H9 (cell line): Measurements from ENCODE around the gene MAD1L1. TPM values are rescaled to one million over a fixed set of nuclear protein-coding genes. Genes with fewer than 3 reads are reported as not detected.

Source experiments
- DNase-seq: peaks from one replicate; pipeline ENCODE4 v3.0.0-alpha.2; 2017
- H2AFZ ChIP-seq: one replicate; pipeline ENCODE4 v1.6.1; 2013; ENCODE audit warnings: mild to moderate bottlenecking, low read length, control low read depth, moderate library complexity
- H2AK5ac ChIP-seq: 2 replicates; pipeline ENCODE4 v1.6.1; 2013; ENCODE audit warnings: low read length, control low read depth, mixed read lengths; ENCODE audit not compliant: insufficient read length
- H2BK120ac ChIP-seq: one replicate; pipeline ENCODE4 v1.6.1; 2013; ENCODE audit warnings: low read depth, mild to moderate bottlenecking, low read length, control low read depth, inconsistent platforms; ENCODE audit not compliant: poor library complexity, severe bottlenecking
- H2BK12ac ChIP-seq: 2 replicates; pipeline ENCODE4 v1.6.1; 2013; ENCODE audit warnings: low read length, control low read depth, mixed read lengths, low read depth; ENCODE audit not compliant: insufficient read length
- H2BK15ac ChIP-seq: 2 replicates; pipeline ENCODE4 v1.6.1; 2013; ENCODE audit warnings: low read depth, low read length, control low read depth
- H2BK20ac ChIP-seq: one replicate; pipeline ENCODE4 v1.6.1; 2013; ENCODE audit warnings: low read depth, mild to moderate bottlenecking, low read length, control low read depth, inconsistent platforms; ENCODE audit not compliant: poor library complexity, severe bottlenecking
- H2BK5ac ChIP-seq: 2 replicates; pipeline ENCODE4 v1.6.1; 2013; ENCODE audit warnings: low read length, control low read depth, mixed read lengths; ENCODE audit not compliant: insufficient read length
- H3K14ac ChIP-seq: 2 replicates; pipeline ENCODE4 v1.6.1; 2013; ENCODE audit warnings: low read length, control low read depth; ENCODE audit not compliant: insufficient read depth
- H3K18ac ChIP-seq: 2 replicates; pipeline ENCODE4 v1.6.1; 2013; ENCODE audit warnings: low read depth, mild to moderate bottlenecking, mixed read lengths, low read length, control low read depth; ENCODE audit not compliant: insufficient read length
- H3K23ac ChIP-seq: 2 replicates; pipeline ENCODE4 v1.6.1; 2013; ENCODE audit warnings: low read length, control low read depth, mixed read lengths, low read depth; ENCODE audit not compliant: insufficient read length
- H3K23me2 ChIP-seq: 2 replicates; pipeline ENCODE4 v1.6.1; 2013; ENCODE audit warnings: low read depth, mild to moderate bottlenecking, mixed read lengths, low read length, control low read depth; ENCODE audit not compliant: insufficient read length, poor library complexity, severe bottlenecking
- H3K27ac ChIP-seq: 2 replicates; pipeline ENCODE4 v1.5.1; 2013; ENCODE audit warnings: low read length, control low read depth, mixed read lengths, low read depth; ENCODE audit not compliant: insufficient read length
- H3K27me3 ChIP-seq: 2 replicates; pipeline ENCODE4 v1.6.1; 2013; ENCODE audit warnings: low read length, control low read depth, inconsistent platforms; ENCODE audit not compliant: insufficient read depth
- H3K4ac ChIP-seq: 2 replicates; pipeline ENCODE4 v1.6.1; 2013; ENCODE audit warnings: low read depth, mild to moderate bottlenecking, control low read depth, inconsistent platforms, low read length, moderate library complexity
- H3K4me1 ChIP-seq: 2 replicates; pipeline ENCODE4 v1.6.1; 2013; ENCODE audit warnings: low read length, control low read depth, inconsistent platforms; ENCODE audit not compliant: insufficient read depth
- H3K4me2 ChIP-seq: 2 replicates; pipeline ENCODE4 v1.6.1; 2013; ENCODE audit warnings: low read length, control low read depth, mixed read lengths; ENCODE audit not compliant: insufficient read length, insufficient read depth
- H3K56ac ChIP-seq: 2 replicates; pipeline ENCODE4 v1.6.1; 2013; ENCODE audit warnings: low read depth, mild to moderate bottlenecking, mixed read lengths, low read length, control low read depth; ENCODE audit not compliant: insufficient read length
- H3K79me1 ChIP-seq: 2 replicates; pipeline ENCODE4 v1.6.1; 2013; ENCODE audit warnings: low read depth, mild to moderate bottlenecking, moderate library complexity, low read length, control low read depth, inconsistent platforms; ENCODE audit not compliant: insufficient read depth, poor library complexity, severe bottlenecking
- H3K79me2 ChIP-seq: 2 replicates; pipeline ENCODE4 v1.6.1; 2013; ENCODE audit warnings: low read length, control low read depth, inconsistent platforms; ENCODE audit not compliant: insufficient read depth
- H3K9ac ChIP-seq: 2 replicates; pipeline ENCODE4 v1.6.1; 2013; ENCODE audit warnings: low read length, control low read depth, mixed read lengths; ENCODE audit not compliant: insufficient read length; ENCODE audit errors: extremely low read depth
- H3K9me3 ChIP-seq: one replicate; pipeline ENCODE4 v1.6.1; 2013; ENCODE audit warnings: low read depth, low read length, inconsistent platforms; ENCODE audit not compliant: control insufficient read depth
- H3T11ph ChIP-seq: one replicate; pipeline ENCODE4 v1.6.1; 2013; ENCODE audit warnings: mild to moderate bottlenecking, low read length, control low read depth, inconsistent platforms
- H4K20me1 ChIP-seq: one replicate; pipeline ENCODE4 v1.6.1; 2013; ENCODE audit not compliant: control insufficient read depth, insufficient read length, insufficient read depth
- H4K5ac ChIP-seq: 2 replicates; pipeline ENCODE4 v1.6.1; 2013; ENCODE audit warnings: low read depth, mild to moderate bottlenecking, mixed read lengths, low read length, control low read depth; ENCODE audit not compliant: insufficient read length
- H4K8ac ChIP-seq: replicated peaks from 2 replicates; pipeline ENCODE4 v1.6.1; 2013; ENCODE audit warnings: low read length, control low read depth, mixed read lengths, low read depth; ENCODE audit not compliant: insufficient read length
- H4K91ac ChIP-seq: 2 replicates; pipeline ENCODE4 v1.6.1; 2013; ENCODE audit warnings: low read depth, mild to moderate bottlenecking, moderate library complexity, mixed read lengths, low read length, control low read depth; ENCODE audit not compliant: insufficient read length
- H3K27ac Mint-ChIP-seq, 3 experiments: 2 replicates in 2 of 3; 3 replicates in 1 of 3; pipeline ENCODE4 v1.8.0; 2020 to 2021; ENCODE audit warnings: mixed read lengths in 3 of 3, mild to moderate bottlenecking in 1 of 3, moderate library complexity in 1 of 3
- H3K27me3 Mint-ChIP-seq: 2 replicates; pipeline ENCODE4 v1.8.0; 2021; ENCODE audit warnings: low read depth, mild to moderate bottlenecking, moderate library complexity, mixed read lengths
- H3K36me3 Mint-ChIP-seq, 3 experiments: 2 replicates in 2 of 3; 3 replicates in 1 of 3; pipeline ENCODE4 v1.8.0; 2020 to 2021; ENCODE audit warnings: low read depth in 3 of 3, mixed read lengths in 3 of 3; ENCODE audit not compliant: insufficient read depth in 1 of 3
- H3K4me1 Mint-ChIP-seq, 2 experiments: 2 replicates each; pipeline ENCODE4 v1.8.0; 2020; ENCODE audit warnings: mixed read lengths in 2 of 2
- H3K4me3 Mint-ChIP-seq, 2 experiments: 2 replicates in 1 of 2; 3 replicates in 1 of 2; pipeline ENCODE4 v1.8.0; 2020 to 2021; ENCODE audit warnings: mild to moderate bottlenecking in 2 of 2, mixed read lengths in 2 of 2, moderate library complexity in 1 of 2
- H3K9me3 Mint-ChIP-seq, 2 experiments: 2 replicates in 1 of 2; 3 replicates in 1 of 2; pipeline ENCODE4 v1.8.0; 2020; ENCODE audit warnings: mild to moderate bottlenecking in 2 of 2, mixed read lengths in 2 of 2, moderate library complexity in 1 of 2
- WGBS: extraction: QIAGEN DNeasy Blood & Tissue Kit; methylation state at CpG from one replicate; pipeline ENCODE4 v1.1.7; 2013; ENCODE audit warnings: missing lambda C conversion rate, low lambda C conversion rate, mixed read lengths; ENCODE audit not compliant: insufficient read length; ENCODE audit errors: extremely low coverage; 5-methylcytosine and 5-hydroxymethylcytosine counted together
- total RNA-seq: library from RNA; stranded (reverse); gene quantifications from 2 replicates; pipeline ENCODE4 v1.2.1, GENCODE V29; 2021
- TF ChIP-seq, protein P1 (sequence below): fragments of 200-600 bp; sonication (generic); conservative IDR thresholded peaks from 3 replicates; pipeline ENCODE4 v1.8.0; 2021; ENCODE audit warnings: antibody characterized with exemption, mild to moderate bottlenecking

Gene MAD1L1
- total RNA-seq, 1 experiment from 2014 or later, result 39.0 TPM

DNA sequence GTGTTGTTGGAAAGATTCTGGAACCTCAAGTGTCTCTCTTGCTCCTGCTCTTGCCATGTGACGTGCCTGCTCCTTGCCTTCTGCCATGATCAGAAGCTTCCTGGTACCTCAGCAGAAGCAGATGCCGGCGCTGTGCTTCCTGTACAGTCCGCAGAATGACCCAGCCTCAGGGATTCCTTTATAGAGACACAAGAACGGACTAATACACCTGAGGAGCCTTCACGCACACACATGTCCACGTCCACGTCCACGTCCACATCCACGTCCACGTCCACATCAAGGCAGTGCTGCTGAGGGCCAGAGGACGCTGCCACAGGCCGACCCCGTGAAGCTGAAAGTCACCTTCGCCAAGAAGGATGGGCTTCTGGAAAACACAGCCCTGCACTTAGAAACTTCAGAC, 190.1 kb downstream of the MAD1L1 start:
- Histone ChIP-seq H3K23me2 (no peaks in the 10 kb centered on the region), H2BK12ac (no peak overlapping the region), H3K4ac (no peak overlapping the region), H2BK120ac (no peak overlapping the region), H2BK20ac (no peak overlapping the region), H3K23ac (no peak overlapping the region), H4K91ac (no peak overlapping the region), H4K5ac (no peak overlapping the region), H3K4me2 (no peak overlapping the region), H3K27me3 (no peaks in the 10 kb centered on the region; the same call in 1 of the 2 replicates), H2AFZ (no peak overlapping the region), H3K4me1 (no peaks in the 10 kb centered on the region; the same call in 1 of the 2 replicates), H3K9me3 (no peaks in the 10 kb centered on the region), H3K27ac (no peak overlapping the region), H4K8ac (no peak overlapping the region), H3K18ac (no peak overlapping the region), H3K9ac (no peak overlapping the region), H3K56ac (no peak overlapping the region), H3K79me2 (no peaks in the 10 kb centered on the region; the same call in 1 of the 2 replicates), H3K14ac (no peak overlapping the region), H3T11ph (no peak overlapping the region), H2BK15ac (no peak overlapping the region), H3K79me1 (no peaks in the 10 kb centered on the region), H4K20me1 (no peaks in the 10 kb centered on the region), H2AK5ac (no peak overlapping the region), H2BK5ac (no peak overlapping the region)
- H3K9me3 Mint-ChIP-seq, result peaks cover 6 to 15% of the 10 kb centered on the region in 2 experiments
- DNase-seq, result no peak
- H3K4me3 Mint-ChIP-seq, result no peak overlapping the region
- WGBS, result no CpG with 5 or more reads among the region's 15 CpGs
- H3K27me3 Mint-ChIP-seq, result no peaks in the 10 kb centered on the region; the same call in 1 of the 2 replicates
- peaks cover 16 to 20% (median 17%) of the 10 kb centered on the region in 3 experiments; a peak in 6 of 7 replicates for H3K36me3 Mint-ChIP-seq
- TF ChIP-seq, protein P1, sequence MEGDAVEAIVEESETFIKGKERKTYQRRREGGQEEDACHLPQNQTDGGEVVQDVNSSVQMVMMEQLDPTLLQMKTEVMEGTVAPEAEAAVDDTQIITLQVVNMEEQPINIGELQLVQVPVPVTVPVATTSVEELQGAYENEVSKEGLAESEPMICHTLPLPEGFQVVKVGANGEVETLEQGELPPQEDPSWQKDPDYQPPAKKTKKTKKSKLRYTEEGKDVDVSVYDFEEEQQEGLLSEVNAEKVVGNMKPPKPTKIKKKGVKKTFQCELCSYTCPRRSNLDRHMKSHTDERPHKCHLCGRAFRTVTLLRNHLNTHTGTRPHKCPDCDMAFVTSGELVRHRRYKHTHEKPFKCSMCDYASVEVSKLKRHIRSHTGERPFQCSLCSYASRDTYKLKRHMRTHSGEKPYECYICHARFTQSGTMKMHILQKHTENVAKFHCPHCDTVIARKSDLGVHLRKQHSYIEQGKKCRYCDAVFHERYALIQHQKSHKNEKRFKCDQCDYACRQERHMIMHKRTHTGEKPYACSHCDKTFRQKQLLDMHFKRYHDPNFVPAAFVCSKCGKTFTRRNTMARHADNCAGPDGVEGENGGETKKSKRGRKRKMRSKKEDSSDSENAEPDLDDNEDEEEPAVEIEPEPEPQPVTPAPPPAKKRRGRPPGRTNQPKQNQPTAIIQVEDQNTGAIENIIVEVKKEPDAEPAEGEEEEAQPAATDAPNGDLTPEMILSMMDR, result no peak
- peak overlapping the region in 1 of 3 experiments; percentile 57; a peak in 2 of 7 replicates for H3K27ac Mint-ChIP-seq
- H3K4me1 Mint-ChIP-seq, result peaks cover 10 to 25% of the 10 kb centered on the region in 2 experiments
